Activated gamma-delta T cell treated with Interleukin-2 at 50 U/mL for 16 hours (primary cell): Measurements from ENCODE around the gene ADSL.

Experiments used
- DNase-seq: peaks from one replicate; pipeline ENCODE4 v3.0.0-alpha.2; 2020

The ADSL gene

DNA sequence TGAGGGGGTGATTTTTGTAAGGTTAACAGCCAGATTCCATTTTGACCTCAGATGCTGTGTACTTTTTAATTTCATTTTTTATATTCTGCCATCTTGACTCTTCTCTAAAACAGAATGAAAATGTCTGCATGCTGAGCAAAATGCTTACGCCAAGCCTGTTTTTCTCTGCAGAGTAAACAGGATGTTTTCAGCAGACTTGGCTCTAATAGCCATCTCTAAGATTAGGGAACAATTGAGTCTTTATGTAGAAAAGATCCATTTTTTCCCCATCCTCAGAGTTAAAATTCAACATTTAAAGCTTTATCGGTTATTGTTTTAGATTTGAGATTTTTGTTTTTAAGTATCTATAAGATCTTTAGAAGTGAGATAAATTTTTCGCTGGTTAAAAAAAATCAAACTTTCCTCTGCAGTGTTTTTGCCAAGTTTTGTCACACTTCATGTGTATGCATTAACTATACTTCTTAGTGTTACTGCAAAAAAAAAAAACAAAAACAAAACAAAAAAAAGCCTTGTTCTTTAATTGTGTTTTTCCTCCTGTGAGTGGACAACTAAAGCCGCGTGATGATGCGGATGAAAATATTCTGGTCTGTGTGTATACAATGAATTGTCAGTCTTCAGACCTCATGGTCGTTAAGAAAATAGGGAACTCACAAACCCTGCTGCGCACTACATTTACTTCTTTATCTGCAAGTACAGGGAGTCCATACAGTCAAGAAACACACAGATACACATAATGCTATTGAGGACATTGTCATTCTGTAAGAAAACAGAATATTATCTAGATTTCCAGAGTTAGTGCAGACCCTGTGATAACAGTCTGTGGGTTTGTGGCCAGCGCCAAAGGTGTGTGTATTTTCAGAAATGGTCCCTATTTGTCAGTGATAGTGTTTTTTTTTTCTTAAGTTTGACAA lies 17.5 kb upstream of the ADSL start:
- DNase-seq, result no peak

DNA sequence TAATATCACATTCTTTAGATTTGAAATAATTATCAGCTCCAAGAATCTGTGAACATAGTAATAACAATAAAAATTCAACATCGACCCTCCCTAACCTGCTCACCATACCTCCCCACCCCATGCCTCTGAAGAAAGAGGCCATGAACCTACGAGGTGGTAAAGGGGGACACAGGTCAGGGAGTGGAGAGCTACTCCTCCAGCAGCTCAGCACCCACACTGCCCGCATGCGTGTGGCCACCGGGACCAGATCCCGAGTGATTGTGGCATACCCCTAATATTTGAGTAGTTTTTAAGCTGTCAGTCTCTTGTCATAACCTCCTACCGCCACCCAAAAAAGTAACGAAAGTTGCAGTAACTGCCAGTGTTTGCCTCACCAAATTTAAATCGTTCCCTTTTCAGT lies 16.8 kb upstream of the ADSL start:
- DNase-seq, result no peak

DNA sequence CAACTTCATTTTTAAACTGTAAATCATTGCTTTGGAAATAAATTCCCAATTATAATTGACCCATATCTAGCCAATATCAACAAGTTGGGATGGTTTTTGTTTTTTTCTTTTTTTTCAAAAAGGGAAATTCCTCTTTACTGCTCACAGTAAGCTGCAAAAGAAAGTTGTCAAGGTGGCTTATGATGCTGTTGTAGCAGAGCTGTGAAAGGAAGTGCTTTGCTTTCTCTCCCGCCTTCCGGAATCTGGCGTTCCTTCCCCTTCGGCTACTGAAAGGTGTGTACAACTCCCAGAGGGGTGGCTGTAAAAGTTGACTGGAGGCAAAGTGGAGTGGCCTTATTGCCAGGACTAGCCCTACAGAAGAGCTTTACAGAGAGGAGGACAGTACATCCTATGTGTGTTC lies 16.2 kb upstream of the ADSL start:
- no peak for DNase-seq

DNA sequence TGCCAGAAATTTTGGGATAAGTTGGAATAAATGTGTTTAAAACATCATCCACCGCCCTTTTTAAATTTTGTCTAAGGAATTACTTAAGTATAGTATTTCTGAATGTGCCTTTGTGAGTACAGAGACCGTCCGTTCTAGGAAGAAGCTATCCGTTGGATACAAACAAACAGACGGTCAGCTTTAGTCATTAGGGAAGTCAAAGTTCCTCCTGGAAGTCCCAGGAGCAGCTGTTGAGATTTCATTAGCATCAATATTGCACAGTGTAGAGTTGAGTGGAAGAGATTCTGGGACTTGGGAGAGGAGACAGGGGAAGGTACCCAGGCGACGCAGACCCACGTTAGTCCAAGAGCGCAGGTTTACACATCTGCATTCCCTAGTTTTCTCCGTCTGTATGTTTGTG lies 15.7 kb upstream of the ADSL start:
- DNase-seq, result no peak

DNA sequence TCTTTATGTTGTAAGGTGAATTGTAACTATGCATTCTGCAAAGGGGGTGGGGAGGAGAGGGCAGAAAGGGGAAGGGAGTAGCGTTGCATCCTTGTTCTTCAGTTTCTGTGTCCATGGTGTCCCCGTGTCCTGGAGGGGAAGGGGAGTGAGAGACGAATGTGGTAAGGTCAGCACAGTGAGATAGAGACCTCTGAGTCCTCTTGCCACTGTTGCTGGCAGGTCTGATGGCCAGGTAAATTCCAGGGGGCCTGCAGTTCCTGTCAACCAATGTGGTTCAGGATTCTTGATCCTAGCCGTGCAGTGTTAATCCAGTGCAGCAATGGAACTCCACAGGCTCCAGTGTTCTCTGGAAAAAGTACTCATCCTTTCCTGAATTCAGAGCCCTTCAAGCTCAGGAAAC lies 14.6 kb upstream of the ADSL start:
- DNase-seq, result no peak

DNA sequence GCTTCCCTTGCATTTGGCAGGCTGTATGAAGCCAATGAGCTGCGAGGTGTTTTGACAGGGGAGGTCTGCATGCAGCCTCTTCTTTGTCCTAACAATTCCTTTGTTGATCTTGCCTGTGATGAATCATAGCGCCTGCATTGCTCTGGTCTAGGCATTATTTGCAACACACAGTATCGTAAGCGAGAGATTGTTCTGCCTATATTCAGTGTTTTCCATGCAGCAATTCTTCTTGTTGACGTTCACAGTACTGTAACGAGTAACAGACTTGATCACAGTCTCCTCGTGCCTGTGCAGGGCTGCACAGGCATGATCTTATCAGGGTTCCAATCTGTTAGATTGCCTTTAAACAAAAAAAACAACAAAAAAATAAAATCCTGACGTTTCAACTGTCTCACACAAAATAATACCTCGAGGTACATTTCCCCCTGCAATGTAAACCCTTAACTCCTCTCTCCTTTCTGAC lies 13.9 kb upstream of the ADSL start:
- DNase-seq, result no peak

DNA sequence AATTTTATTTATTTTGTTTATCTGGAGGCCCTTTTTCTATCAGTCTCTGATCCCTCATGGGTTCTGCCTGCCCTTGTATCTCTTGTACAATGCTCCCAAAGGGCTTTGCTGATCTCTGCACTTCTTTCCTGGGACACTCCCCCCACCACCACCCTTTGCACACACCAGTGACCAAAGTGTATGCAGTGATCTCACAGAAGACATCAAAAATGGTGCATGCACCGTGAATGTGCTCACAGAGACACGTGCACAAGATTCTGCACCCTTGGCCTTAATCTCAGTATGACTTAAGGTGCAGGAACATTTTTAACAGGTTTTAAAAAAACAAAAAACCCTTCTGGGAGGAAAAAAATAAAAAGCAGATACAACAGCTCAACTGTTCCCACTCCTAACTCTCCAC lies 12.2 kb upstream of the ADSL start:
- no peak for DNase-seq

DNA sequence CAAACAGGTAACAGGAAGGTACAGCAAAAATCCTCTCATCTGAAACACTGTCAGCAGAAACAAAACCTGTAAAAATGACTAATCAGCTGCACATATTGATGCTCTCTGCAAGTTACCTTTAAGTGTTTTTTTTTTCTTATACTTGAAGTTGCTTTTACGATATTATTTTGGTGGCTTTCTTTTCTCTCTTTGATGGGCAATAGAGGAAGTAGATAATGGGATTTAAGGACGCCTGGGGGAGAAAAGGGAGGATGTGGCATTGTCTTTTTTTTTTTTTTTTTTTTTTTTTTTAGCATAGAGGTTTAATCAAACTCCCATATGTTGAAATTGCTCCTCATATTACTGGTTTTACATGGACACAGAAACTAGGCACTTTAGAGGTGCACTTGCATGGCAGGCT lies 11.4 kb upstream of the ADSL start:
- DNase-seq, result no peak

DNA sequence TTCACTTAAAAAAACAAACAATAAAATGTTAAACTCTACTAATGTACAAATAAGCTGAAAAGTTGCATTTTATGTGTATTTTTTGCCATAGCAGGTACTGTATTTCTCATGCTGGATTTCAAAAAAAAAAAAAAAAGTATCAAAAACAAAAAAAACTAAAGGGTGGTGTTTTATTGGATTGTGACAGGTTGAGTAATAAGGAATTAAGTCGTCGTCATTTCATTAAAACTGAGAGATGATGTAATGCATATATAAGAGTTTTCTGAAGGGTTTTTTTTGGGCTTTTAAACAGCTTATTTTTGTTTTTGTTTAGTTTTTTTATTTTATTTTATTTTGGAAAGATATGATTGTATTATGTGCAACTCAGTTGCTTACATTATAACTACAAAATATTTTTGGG lies 10.9 kb upstream of the ADSL start:
- no peak for DNase-seq

DNA sequence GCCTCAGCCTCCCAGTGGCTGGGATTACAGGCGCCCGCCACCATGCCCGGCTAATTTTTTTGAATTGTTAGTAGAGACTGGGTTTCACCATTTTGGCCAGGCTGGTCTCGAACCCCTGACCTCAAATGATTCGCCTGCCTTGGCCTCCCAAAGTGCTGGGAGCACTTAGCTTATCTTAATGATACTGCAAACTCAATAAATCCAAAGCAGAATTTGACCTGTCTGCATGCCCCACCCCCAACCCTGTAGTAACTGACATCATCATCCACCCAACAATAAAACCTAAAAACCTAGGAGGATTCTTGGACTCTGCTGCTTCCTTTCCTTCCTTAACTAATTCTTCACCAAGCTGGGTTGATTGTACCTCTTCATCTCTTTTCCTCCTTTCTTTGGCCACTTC lies 6.3 kb upstream of the ADSL start:
- DNase-seq, result no peak

DNA sequence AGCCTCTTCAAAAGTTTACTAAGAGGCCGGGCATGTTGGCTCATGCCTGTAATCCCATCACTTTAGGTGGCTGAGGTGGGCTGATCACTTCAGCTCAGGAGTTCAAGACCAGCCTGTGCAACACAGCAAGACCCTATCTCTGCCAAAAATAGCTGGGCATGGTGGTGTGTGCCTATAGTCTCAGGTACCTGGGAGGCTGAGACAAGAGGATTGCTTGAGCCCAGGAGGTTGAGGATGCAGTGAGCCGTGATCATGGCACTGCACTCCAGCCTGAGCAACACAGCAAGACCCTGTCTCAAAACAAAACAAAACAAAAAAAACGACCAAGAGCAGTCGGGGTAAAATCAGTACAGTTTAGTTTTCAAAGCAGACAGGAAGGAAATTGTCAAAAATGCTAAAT lies 4.7 kb upstream of the ADSL start:
- DNase-seq, result no peak

DNA sequence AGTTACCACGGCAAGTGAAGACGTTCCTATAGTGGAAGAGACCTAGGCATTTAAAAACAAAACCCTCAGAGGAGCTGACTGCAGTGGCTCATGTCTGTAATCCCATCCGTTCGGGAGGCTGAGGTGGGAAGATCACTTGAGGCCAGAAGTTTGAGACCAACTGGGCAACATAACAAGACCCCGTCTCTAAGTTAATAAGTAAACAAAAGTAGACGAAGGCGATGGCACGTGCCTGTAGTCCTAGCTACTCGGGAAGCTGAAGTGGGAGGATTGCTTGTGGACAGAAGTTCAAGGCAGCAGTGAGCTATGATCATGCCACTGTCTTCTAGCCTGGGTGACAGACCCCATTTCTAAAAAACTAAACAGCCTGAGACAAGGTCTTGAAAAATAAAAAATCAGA lies 3.8 kb upstream of the ADSL start:
- DNase-seq, result no peak

DNA sequence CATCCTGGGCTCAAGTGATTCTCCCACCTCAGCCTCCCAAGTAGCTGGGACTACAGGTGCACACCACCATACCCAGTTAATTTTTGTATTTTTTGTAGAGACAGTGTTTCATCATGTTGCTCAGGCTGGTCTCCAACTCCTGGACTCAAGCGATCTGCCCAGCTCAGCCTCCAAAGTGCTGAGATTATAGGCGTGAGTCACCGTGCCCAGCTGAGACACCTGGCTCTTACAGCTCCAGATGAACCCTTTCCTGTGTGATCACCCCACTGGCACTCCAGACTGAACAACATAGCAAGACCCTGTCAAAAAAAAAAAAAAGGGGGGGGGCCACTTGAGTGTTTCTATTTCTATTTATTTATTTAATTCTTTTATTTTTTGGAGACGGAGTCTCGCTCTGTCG lies 1.0 kb upstream of the ADSL start:
- DNase-seq, result peak; percentile 40

DNA sequence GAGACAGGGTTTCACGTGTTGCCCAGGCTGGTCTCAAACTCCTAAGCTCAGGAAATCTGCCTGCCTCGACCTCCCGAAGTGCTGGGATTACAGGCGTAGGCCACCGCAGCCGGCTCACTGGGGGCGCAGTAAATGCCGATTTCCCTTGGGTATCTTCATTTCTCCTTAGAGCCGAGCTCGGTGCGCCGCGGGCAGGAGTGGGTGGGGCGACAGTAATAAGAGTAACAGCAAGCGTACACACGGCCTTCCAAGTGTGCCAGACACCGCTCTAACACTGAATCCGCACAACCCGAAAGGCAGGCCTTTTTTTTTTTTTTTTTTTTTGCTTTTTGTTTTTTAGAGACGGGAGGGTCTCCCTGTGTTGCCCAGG lies 500 bp upstream of the ADSL start:
- peak; percentile 39 for DNase-seq

DNA sequence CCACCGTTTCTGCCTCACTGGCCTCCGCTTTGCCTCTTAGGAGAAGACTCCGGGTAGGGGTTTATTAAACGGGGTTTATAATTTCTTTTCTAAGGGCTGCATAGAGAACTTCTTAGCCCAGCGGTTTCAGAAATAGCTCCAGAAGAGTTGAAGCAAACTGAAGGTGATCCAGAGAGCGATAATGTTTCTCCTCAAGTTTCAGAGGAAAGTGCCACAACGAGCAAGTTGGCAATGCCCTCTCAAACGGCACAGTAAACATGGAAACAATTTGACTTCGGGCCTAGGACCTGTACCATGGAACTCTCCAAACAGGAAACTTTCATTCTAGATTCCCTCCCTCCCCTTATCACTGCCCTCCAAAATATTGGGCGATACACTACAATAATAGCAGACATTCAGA lies 1.0 kb downstream of the ADSL start:
- no peak for DNase-seq

DNA sequence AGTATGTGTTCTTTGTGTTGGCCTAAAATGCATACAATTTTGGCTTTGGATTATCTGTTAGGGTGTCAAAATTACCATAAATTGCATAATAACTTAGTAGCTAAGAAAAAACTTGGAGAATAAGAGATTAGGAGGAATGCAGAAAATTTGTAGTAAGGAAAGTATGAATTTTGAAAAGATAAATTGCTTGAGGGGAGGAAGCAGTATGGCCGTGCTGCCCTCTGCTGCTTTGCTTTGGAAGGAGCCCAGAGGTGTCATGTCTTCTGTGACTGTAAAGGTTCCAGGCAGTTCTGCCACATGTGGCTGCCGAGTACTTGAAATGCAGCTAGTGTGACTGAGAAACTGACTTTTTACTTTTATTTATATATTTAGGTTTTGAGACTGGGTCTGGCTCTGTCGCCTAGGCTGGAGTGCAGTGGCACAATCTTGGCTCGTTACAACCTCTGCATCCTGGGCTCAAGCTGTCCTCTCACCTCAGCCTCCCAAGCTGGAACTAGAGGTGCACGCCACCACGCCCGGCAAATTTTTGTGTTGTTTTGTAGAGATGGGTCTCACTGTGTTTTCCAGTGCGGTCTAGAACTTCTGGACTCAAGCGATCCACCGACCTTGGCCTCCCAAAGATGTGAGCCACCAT lies 1.8 kb downstream of the ADSL start:
- DNase-seq, result peak; percentile 66

DNA sequence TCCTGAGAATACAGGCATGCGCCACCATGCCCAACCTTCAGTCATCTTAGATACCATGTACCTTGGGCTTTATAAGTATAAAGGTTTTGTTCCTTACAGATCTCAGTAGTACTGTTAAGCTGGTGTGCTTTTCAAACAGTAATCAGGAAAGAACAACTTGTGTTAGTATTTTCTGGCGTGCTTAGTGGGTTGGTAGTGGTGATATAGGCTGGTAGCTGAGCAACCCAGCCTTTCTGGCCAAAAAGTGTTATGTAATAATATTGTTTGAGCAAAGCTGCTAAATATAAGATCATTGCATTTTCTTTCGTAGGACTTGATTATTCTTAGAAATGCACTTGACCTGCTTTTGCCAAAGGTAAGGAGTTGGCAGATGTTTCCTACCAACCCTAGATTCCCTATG lies 6.5 kb downstream of the ADSL start:
- DNase-seq, result no peak

DNA sequence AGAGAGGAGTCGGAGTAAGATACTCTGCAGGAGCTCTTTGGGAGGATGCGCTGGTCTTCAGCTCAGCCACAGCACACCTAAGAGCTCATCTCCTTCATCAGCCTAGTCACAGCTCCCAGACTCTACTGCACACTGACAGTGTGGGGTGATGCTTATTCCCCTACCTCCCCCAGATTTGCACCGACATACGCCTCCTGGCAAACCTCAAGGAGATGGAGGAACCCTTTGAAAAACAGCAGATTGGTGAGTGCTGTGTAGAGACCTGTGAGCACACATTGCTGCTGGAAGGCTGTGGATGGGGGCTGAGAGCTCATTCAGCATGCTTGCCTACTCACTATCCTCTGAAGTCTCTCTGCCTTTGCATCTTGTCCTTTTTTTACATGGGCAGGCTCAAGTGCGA lies 14.8 kb downstream of the ADSL start:
- DNase-seq, result no peak

DNA sequence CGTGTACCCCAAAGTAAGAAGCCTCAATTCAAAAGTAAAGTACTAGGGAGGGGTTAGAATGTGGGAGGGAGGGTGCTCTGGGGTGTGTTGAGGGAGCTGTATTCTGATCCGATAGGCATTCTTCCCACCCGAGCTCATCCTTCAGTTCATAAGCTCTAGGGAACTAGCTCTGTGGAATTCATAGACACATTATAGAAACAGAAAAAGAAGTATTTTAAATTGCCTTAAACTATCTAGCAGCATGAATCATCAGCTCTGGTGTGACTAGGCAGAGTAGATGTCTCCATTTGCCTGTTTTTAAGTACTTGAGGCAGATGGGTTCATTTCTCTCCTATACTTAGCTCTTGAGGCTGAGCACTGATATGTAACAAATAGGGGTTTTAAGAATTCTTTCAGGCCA lies 16.8 kb downstream of the ADSL start:
- no peak for DNase-seq

DNA sequence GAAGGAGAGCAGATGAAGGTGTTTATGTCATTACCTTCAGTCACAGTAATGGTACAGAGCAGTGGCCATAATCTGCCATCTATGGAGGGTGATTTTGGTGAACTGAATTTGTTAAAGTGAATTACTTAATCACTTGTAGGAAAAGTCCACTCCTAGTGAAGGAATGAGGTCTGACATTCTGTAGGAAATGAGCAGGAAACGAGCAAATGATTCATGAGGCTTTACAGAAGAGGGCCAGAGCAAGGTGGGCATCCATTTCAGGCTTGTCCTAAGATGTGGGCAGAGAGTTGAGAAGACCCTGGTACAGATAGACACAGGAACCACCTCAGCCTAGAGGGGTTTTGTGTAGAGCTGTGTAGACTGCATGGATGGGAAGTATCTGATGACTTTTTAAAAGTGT lies 18.1 kb downstream of the ADSL start:
- DNase-seq, result no peak

DNA sequence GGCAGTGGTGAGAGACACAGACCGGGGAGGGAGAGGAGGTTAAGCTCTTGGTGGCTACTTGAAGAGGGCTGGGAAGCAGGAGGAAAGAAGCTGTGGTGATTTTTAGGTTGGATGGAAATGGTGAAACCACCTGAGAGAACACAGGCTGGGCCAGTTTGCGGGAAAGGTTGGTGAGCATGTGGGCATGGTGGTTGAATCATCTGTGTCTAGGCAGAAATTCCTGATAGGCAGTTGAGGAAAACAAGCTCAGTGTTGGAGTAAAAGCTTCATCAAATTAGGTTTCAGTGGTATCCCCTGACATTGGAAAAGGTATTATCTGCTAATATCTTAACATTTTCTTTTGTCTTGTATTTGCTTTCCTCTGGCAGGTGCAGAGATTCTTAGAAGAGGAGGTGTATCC lies 19.8 kb downstream of the ADSL start:
- DNase-seq, result no peak

DNA sequence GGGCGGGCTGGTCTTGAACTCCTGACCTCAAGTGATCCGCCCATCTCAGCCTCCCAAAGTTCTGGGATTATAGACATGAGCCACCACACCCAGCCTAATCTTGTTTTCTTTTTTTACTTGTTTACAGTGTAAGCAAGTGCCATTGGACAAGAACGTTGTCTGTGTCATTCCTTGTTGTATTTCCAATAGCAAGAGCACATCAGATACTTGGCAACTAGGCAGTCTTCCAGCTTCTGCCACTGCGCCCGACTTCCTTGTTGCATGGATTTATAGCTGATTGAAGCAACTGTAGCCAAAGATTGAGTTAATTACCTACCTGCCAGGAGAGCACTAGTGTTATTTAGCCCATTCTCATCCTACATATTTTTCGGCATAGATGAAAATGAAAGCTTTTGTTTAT lies 21.0 kb downstream of the ADSL start:
- no peak for DNase-seq

DNA sequence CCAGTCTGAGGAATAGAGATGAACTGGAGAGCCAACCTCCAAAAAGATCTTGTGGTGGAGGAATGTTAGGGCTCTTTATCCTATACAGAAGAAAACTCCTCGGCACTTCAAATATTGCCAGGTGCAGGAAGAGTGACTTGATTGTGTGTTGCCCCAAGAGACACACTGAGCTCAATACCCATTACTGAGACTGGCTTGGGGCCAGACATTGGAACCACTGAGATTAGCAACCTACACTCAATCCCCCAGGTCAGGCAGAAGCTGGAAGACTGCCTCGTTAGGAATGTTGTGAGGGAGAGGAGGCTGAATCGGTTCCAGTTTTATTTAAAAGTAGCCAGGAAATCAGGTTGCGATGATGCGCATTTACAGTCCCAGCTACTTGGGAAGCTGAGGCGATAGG lies 21.7 kb downstream of the ADSL start:
- no peak for DNase-seq

DNA sequence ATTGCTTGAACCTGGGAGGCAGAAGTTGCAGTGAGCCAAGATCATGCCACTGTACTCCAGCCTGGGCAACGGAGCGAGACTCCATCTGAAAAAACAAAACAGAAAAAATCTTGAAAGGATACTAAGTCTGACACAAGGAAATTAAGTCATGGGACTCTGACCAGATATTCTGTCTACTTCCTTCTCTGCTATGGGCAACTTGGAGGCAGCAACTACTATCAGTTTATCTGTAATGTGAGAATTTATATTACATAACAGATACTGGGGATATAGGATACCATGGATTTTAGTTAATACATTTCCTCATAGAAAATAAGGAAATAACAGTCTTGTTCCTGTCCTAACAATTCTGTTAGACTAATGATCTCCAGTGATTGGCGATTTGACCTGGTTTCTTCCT lies 22.5 kb downstream of the ADSL start:
- no peak for DNase-seq

DNA sequence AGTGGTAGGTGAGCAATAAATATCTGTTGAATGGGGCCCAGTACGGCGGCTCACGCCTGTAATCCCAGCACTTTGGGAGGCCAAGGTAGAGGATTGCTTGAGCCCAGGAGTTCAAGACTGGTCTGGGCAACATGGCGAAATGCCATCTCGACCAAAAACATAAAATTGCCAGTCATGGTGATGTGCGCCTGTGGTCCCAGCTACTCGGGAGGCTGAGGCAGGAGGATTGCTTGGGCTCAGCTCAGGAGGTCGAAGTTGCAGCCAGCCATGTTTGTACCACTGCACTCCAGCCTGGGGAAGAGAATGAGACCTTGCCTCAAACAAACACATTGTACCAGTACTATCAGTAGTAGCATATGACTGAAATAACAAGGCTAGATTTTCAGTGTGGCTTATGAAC lies 28.3 kb downstream of the ADSL start:
- no peak for DNase-seq
